ENCODE results near the gene KLHL26.
"Not testable (repeated sequence)": the region's sequence is repeated elsewhere in the genome, so short reads cannot be mapped to it uniquely, and the experiment has no call there.

KLHL26 gene

DNA sequence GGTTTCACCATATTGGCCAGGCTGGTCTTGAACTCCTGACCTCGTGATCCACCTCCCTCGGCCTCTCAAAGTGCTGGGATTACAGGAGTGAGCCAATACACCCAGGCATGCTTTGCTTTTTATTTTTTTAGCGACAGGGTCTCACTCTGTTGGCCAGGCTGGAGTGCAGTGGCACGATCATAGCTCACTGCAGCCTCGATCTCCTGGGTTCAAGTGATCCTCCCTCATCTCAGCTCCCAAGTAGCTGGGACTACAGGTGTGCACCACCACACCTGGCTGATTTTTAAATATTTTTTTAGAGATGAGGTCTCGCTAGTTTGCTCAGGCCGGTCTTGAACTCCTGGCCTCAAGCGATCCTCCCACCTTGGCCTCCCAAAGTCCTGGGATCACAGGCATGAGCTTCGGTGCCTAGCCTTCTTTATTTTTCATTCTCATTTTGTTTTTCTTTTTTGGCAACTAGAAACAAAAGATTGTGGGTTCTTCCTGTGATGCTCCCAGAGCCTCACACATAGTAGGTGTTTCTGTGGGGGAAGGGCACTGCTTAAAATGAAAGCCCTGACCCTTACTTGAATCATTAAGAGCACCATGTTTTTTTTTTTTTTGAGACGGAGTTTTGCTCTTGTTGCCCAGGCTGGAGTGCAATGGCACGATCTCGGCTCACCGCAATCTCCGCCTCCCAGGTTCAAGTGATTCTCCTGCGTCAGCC lies 36.0 kb upstream of the KLHL26 start:
- DNase-seq (ENCODE audit: low read depth in 2 of 2), result not testable (repeated sequence)

DNA sequence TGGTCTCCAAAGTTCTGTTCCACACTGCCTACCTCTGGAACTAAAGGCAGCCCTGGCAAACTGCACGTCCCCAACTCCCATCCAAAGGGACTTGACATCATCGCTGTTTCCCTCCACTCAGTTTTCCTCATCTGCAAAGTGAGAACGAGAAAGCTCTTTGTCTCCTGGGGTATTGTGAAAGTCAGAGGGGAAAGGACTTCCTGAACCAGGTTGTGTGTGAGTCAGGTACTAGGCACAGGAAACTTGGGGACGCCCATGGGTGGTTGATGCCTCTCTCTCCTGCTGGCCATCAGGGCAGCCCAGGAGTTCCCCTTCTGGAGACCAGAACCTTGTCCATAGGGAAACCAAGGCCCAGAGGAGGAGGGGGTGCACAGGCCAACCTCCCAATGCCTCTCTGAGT lies 35.0 kb upstream of the KLHL26 start:
- DNase-seq (ENCODE audit: low read depth in 2 of 2), result no peak

DNA sequence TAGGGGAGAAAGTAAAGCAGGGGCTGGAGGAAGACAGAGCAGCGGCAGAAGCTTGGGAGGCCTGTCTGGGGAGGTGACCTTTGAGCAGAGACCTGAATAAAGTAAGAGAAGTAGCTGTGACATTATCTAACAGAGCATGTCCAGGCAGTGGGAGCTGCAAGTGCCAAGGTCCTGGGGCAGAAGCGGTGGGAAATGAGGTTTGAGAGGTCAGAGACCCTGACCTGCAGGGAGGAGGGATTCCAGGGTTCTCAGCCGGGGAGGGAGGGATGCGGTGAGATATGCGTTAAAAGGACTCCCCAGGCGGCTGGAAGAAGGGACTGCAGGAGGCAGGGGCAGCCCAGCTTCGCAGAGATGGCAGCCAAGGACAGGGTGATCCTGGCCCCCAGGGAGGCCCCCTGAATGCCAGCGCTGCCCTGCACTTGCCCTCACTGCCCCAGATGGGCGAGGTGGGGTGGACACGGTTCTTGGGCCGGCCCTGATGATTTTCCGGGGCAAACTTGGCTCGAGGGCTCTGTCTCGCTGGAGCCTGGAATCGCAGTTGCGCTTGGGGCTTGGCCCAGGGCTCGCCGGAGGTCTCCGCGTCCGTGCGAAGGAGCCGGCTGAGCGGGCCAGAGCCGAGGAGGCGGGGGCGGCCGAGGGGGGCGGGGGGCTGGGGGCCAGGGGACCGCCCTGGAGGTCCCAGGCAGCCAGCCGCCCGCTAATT lies 33.4 kb upstream of the KLHL26 start:
- DNase-seq (ENCODE audit: low read depth in 2 of 2), result no peak

DNA sequence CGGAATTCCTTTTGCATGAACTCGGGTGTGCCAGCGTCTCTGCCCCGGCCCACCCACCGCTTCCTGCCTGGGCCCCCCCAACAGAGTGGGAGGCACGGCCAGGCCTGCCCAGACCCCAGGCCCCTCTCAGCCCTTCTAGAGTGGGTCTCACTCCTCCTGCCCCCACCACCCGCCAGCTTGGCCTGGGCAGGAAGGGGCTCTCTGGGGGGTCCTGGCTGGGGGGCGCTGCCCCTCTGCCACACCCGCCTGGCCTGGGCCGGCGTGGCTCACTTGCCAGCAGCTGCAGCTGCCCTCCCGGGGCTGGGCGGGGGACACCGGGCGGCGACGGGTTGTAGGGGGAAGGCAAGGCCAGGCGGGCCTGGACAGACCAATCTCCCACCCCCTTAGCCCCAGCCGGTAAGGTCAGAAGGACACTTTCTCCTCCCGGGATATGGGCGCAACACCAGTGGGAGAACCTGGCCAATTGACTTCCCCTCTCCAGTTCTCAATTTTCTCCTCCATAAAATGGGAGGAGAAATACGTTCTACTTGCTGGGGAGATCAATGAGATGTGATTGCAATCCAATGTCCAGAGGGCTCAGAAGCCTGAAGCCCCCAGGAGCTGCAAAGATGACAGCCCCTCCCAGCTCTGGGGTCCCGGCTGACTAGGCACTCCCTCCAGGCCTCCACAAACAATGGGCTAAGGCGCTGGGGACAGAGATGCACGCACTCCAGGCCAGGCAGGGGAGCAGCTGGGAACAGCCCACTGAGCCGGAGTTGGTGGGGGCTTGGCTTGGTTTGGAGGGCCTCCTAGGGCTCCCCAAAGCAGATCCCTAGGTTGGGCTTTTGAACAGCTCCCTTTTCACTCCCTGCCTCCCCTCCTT lies 32.6 kb upstream of the KLHL26 start:
- DNase-seq (ENCODE audit: low read depth in 2 of 2), result no peak

DNA sequence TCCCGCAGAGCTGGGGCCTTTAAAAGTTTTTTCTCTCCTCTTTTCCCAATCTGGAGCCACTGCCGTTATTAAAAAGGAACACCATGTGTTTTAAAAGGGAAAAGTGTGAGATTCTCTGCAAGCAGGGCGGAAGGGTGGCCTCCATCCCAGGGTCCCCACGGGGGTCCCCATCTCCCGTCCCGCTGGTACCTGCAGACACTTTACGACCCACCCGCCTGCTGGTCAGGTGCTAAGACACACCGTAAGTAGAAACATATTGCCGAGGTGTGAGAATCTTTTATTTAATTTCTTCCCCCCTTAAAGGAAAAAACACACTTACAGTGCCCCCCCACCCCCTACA lies 32.0 kb upstream of the KLHL26 start:
- no peak for DNase-seq (ENCODE audit: low read depth in 2 of 2)

DNA sequence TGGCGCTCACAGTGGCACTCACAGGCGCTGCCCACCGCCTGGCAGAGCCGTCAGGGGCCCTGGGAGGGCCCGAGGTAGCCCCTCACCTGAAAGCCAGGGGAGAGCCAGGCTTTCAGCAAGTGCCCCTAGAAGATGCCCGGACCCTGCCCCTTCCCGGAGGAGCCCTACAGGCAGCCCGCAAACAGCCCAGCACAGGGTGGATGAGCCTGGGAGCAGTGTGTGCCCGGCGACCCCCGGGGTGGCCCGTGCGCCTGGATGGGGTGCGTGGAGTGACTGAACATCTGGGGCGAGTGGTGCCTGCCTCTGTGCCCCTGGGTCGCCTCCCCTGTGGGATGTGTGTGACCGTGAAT lies 31.7 kb upstream of the KLHL26 start:
- no peak for DNase-seq (ENCODE audit: low read depth in 2 of 2)

DNA sequence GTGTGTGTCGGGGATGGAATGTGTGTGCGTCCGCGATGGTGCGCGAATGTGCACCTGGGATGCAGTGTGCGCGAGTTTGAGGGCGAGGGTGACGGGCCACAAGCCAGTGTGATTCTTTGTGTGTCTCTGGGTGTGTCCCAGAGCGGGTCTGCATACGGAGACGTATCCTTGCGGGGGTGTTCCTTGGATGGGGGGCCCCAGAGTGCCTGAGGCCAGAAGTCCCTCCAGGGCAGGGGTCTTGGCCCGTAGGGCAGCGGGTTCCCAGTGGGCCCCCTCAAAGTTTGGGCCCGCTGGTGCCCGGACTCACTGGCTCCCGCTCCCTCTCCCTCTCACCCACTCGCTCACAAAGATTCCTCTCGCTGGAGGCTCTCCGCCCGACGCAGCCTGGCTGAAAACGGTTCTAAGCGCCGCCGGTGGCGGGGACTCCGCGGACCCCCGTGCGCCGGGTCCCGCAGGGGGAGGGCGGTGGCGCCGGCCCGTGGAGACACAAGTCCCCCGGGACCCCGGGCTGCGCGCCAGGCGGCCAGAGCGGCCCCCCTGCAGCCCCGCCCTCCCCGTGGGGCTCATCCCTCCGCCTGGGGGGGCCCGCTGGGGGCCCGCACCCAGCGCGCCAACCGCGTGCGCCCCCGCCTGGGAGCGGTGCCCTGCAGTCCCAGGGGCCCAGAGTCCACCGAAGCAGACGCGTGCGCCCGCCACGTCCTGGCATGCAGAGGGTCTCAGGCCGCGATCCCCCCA lies 31.1 kb upstream of the KLHL26 start:
- no peak for DNase-seq (ENCODE audit: low read depth in 2 of 2)

DNA sequence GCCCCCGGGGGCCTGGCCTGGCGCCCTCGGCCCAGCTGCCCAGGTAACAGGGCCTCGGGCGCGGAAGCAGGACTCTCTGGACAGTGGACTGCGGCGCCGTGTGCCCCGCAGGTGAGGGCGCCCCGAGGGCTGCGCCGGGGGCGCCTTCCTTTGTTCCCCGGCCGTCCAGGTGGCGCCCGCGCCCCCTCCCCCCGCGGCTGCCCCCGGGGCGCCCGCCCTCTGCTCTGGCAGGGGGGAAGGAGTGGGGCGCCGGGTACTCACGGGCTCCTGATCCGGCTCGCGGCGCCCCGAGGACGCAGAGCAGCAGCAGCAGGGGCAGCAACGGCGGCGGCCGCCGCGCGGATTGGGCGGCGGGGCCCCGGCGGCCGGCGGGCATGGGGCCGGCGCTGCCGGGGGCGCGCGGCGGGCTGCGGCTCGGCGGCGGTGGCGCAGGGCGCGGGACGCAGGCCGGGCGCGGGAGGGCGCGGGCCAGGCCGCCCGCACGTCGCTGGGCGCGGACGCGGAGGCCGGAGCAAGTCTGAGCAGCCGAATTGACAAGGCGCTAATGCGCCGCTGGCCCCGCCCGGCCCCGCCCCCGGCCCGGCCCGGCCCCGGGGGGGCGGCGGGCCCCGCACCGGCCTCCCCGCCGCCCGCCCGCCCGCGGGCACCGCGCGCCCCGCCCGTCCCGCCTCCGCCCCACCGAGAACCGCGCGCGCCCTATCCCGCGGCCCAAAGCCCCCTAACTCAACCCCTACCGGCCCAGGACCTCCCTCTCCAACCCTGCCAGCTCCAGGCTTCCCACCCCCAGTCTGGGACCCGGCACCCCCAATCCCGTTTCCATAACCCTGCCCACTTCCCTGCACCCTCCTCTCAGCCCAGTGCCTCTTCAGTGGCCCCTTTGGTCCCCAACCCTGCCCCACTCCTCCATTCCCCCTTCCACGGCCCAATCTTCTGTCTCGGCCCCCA lies 30.3 kb upstream of the KLHL26 start, which contains the start of gene CRLF1:
CRLF1 (minus strand) TSS at position 519 of the 945 bp plus-strand sequence; CDS start at position 376, 143 bp downstream.
- DNase-seq (ENCODE audit: low read depth in 2 of 2), result no peak

DNA sequence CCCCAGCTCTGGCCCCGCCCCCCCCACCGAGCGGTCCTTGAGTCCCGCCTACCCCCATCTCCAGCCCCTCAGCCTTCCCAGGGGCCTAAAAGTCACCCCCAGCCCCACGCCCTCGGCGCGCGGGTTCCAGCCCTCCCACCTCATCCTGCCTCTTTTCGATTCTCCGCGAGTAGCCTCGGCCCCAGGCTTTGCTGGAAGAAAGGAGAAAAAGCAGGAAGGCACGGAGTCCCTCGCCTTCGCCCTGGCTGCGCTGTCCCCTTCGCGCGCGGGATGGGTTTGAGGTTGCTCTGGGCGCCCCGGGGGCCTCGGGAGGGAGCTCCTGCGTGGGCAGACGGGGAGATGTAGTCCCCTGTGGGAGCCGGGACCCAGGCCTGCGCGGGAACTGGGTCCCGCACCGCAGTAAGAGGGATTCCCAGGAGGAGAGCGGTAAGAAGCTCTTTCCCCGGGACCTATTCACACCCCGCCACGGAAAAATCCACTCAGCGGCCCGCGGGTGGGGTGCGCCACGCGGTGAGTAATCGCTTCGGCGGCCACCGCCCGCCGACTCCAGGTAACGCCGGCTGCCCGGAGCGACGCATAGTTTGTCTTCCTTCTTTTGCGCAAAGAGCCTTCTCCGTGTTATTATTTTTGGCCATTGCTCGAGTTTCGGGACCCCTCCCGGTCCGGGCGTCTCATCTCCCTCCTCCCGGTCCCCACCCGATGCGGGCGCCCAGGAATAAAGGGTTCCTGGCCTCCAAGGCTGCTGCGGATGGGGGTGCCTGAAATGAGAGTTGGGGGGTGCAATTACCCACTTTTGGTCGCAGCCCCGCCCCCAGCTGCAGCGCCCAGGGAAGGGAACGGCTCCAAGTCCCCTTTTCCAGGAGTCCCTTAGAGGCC lies 29.4 kb upstream of the KLHL26 start:
- no peak for DNase-seq (ENCODE audit: low read depth in 2 of 2)

DNA sequence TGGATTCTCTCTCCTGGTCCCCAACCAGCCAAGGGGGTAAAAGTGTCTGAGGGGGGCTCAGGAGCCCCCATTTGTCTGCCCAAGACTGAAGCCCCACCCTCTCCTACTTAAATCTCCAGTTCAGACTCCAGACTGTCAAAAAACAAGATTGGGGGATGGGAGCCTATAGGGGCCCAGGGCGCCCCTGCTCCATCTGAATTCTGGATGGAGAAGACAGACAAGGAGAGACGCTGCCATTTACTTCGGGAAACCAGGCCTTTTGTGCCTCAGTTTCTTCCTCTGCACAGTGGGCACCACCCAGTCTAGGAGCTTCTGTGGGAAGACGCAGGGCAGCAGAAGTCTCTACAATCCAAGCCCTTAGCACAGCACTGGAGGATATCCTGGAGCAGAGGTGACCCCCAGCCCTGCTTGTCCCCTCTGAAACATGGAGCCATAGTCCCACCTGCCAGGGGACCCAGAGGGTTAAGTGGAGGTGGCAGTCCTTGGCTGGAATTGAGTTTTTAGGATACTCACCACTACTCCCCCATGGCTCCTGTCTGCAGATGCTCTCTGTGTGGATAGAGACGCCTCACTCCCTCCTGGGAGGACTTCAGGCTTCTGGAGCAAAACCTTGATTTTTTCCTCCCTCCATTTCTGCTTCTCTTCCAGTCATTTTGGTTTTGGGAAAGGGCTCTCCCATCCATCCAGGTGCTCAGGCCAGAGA lies 28.6 kb upstream of the KLHL26 start:
- DNase-seq (ENCODE audit: low read depth in 2 of 2), result no peak

DNA sequence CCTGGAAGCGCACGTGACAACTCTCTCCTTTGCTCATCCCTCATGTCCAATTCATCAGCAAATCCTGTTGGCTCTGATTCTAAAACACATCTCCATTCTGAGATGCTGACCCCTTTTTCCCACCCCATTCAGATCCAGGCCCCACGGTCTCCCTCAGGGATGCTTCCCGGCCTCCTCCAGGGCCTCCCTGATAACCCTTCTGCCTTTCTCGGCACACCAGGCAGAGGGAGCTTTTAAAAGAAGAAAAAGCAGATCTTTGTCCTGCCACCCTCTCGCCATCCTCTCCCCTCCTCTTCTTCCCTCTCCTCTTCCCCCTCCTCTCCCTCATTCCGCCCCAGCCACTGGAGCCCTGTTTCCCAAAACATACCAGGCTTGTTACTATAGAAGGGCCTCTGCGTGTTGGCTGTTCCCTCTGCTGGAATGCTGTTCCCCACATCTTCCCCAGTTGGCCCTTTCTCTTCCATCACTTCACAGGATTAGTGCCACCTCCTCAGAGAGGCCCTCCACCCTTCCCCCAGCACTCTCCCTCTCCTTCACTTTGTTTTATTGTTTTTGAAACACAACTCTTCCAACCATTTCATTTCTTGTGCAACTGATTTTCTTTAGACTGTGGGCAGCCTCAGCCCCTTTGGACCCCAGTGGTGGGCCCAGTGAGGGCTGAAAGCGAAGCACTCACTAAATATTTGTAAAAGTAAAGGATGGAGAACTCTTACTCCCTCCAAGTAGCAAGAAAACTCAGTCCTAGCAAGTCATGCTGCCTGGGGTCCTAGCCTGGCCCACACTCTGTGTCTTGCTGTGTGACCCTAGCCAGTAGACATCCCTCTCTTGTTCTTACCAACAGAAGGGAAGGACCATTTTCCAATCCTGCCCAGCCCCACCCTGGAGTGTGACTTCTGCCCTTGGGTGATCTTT lies 27.8 kb upstream of the KLHL26 start:
- no peak for DNase-seq (ENCODE audit: low read depth in 2 of 2)

DNA sequence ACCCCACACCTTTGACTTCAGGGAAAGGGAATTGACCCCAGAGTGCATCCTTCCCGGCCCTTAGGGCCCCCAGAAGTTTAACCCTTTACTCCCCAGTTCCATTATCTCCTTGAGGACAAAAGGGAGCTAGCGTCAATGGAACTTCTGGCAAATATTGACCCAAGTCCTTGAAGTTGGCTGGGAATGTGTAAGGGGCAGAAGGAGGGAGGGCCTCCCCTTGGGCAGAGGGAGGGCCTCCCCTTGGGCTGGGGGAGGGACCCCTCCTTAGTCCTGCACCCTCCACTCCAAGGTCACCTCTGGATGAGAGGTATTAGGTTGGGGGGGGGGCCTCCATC lies 27.1 kb upstream of the KLHL26 start:
- no peak for DNase-seq (ENCODE audit: low read depth in 2 of 2)

DNA sequence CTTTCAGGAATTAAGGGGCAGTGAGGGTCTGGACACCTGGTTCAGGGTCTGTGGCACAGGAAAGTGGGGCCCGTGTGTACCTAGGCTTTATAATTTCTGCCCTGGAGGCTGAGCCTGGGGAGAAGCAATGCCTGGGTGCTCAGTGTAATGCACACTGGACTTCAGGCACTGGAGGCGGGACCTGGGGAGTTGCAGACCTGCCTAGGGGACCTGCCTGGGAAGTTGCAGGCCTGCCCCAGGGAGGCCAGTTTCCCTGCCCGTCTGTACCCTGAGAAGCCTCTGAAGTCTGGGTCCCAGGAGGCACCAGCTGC lies 26.6 kb upstream of the KLHL26 start:
- DNase-seq (ENCODE audit: low read depth in 2 of 2), result no peak

DNA sequence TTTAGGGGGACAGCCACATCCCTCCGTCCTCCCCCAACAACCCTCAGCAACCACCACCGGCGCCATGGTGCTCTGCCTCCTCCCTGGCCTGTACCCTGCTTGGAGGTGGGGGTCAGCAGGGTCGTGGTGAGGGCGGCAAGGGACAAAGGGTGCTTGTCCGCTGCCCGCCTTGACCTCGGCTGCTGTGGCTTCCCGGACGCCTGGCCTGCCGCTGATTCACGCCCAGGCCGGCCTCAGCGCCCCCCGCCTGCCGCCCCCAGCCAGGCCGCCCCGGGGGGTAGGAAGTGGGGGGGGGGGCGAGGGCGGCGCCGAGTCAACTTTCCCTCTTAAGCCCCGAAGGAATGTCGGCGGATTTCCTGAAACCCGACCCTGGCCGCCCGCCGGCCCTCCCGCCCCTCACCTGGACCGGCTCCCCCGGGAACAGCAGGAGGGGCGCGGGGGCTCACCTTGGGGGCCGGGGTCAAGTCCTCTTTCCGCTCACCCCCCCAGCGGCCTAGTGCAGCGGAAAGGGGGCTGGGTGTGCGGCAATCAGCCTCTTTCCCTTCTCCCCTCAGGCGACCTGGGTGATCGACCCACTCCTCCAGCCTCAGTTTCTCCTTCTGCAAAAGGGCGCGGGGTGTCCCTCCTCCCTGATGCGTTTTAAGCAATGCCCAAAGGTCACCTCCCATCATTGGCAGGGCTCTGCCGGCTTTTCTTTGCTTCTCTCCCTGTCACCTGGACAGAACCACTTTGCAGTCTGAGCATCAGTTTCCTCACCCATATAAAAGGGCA lies 26.1 kb upstream of the KLHL26 start:
- no peak for DNase-seq (ENCODE audit: low read depth in 2 of 2)

DNA sequence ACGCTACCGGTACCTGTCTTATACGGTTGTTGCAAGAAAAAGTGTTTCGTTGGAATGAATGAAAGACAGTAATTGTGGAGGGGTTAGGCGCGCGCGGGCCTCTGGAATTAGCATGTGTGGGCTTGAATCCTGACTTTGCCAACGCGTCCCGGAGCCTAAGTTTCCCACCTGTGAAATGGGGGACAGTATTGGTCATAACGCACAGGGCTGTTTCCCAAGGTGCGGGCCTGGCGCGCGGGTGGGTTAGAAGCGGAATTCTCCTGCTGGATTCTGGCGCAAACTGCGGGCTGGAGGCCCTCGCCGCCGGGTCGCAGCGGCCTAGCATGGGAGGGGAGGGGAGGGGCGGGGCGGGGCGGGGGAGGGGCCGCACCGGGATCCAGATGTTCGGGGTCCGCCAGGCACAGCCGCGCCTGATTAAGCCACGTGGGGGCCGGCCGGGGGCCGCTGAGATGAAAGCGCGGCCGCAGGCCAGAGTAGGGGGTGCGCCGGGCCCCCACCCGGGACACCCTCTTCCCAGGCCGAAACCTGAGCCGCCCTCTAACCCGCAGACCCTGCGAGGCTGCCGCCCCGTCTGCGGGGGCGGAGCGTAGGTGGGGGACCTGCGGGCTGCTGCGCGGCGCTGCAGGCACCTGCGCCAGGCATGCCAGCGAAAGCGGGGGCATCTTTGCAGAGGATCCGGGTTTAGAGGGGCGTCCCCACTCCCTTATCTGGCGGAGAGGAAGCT lies 25.3 kb upstream of the KLHL26 start:
- no peak for DNase-seq (ENCODE audit: low read depth in 2 of 2)

DNA sequence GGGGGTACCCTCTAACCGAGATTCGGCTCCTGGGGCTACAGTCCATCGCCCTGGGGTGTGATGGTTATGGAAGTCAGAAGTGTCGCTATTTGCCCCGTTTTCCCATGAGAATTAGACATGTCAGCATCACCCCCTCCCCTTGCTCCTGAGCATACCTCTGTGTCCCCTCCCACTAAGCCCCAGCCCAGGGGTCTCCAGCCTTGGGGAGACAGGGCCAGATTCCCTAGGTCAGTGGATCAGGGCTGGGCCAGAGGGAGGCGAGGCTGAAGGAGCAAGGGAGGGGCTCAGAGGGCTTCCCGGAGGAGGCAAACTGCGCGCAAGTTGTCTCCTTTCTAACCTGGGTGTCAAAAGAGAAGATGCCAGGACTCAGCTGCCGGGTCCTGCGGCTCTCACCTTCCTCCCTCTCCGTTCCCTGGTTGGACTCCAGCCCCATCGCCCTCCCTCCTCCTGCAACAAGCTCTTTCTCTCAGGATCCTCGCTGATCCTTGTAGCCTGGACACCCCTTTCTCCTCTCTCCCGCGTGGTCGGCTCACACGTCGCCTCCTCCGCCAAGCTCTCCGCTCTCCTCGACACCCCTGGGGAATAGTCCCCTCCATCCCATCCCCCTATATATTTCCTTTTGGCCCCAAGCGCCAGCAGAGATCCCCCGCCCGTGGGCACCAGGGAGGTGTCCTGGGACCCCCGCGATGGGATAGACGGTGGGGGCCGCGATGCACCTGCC lies 24.6 kb upstream of the KLHL26 start:
- DNase-seq (ENCODE audit: low read depth in 2 of 2), result no peak

All from stimulated activated CD4-positive, alpha-beta T cell treated with anti-CD3 and anti-CD28 coated beads, Interleukin-12 subunit alpha, Interleukin-12 subunit beta, amount 100 ng/mL, for 24 hours (primary cell).